Epithelial cell of esophagus (primary cell): ENCODE data around the gene PIF1.

ENCODE experiments used
- DNase-seq: peaks from one replicate; pipeline ENCODE4 v3.0.0; 2010; ENCODE audit warnings: low read depth
- H3K4me3 ChIP-seq: 2 replicates; pipeline ENCODE4 v1.5.1; 2011; ENCODE audit warnings: mild to moderate bottlenecking, low read length, control low read depth
- TF ChIP-seq, protein P1 (sequence below): IDR thresholded peaks from 2 replicates; pipeline ENCODE4 v1.5.1; 2011; ENCODE audit warnings: low read depth, mild to moderate bottlenecking, low read length, control low read depth, inconsistent platforms; ENCODE audit not compliant: insufficient read depth; ENCODE audit errors: missing control alignments

The PIF1 gene

DNA sequence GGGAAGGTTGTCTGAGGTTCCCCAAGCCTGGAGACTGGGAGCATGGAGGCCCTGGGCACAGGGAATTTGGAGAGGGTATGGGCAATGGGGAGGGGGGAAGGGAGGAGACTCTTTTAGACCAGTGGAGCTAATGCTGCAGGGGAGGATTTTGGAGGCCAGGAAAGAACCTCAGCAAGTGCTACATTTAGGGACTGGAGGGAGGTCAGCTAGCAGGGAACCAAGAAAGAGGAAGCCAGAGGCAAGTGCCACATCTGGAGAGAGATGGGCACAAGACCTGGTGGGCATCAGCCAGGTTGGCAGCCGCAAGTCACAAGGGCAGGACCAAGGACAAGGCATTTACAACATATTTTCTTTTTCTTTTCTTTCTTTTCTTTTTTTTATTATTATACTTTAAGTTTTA lies 37.0 kb upstream of the PIF1 start:
- TF ChIP-seq, protein P1, sequence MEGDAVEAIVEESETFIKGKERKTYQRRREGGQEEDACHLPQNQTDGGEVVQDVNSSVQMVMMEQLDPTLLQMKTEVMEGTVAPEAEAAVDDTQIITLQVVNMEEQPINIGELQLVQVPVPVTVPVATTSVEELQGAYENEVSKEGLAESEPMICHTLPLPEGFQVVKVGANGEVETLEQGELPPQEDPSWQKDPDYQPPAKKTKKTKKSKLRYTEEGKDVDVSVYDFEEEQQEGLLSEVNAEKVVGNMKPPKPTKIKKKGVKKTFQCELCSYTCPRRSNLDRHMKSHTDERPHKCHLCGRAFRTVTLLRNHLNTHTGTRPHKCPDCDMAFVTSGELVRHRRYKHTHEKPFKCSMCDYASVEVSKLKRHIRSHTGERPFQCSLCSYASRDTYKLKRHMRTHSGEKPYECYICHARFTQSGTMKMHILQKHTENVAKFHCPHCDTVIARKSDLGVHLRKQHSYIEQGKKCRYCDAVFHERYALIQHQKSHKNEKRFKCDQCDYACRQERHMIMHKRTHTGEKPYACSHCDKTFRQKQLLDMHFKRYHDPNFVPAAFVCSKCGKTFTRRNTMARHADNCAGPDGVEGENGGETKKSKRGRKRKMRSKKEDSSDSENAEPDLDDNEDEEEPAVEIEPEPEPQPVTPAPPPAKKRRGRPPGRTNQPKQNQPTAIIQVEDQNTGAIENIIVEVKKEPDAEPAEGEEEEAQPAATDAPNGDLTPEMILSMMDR: no peak
- H3K4me3 ChIP-seq: no peak overlapping the region
- DNase-seq: no peak

DNA sequence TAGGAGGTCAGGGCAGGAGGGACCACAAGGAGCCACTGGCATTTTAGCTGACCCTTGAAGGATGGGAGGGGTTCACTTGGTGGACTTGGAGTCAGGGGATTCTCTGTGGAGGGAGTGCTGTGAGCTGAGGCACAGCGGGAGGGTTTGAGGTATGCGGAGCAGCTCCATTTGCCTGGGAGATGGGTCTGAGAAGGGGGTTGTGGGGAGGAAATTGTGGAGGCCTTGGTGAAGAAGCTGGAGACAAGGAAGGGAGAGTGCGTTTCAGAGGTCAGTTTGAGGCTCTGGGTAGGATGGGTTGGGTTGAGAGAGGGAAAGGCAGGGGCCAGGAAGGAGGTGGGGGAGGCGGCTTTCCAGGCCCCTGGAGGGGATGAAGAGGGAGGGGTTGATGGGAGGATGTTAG lies 36.5 kb upstream of the PIF1 start:
- no peak for DNase-seq
- TF ChIP-seq, protein P1: no peak
- H3K4me3 ChIP-seq: no peak overlapping the region

DNA sequence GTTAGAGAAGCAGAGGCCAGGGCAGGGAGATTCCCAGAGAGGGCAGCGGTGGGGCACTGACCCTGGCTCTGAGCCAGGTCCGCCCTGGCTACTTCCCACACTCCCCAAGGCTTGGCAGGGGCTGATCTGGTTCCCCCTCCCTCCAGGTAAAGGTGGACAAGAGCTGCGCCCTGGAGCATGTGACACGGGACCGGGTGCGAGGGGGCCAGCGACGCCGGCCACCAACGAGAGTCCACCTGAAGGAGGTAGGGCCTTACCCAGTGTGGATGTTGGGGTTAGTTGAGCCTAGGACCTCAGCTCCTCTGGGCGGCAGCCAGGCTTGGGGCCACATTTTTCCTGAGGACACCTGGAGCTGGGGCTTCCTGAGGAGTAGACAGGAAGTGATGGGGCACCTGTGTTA lies 35.9 kb upstream of the PIF1 start:
- H3K4me3 ChIP-seq: no peak overlapping the region
- no peak for DNase-seq
- TF ChIP-seq, protein P1: no peak

DNA sequence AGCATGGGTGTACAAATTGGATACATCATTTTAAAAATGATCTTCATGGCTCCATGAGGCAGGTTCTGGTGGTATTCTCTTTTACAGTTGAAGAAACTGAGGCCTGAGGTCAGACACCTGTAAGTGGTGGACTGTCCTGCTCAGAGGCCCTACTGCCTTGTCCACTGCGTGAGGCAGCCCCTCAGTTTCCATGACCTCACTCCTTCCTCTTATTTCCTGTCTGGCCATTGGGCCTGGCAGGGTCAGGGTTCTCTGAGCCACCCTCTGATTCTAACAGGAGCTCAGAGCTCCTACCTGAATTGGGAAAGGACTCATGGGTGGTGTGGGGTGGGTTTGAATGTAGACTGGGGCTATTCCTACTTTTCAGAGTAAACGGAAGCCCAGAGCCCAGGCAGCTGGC lies 33.8 kb upstream of the PIF1 start:
- H3K4me3 ChIP-seq: no peak overlapping the region
- TF ChIP-seq, protein P1: no peak
- no peak for DNase-seq

DNA sequence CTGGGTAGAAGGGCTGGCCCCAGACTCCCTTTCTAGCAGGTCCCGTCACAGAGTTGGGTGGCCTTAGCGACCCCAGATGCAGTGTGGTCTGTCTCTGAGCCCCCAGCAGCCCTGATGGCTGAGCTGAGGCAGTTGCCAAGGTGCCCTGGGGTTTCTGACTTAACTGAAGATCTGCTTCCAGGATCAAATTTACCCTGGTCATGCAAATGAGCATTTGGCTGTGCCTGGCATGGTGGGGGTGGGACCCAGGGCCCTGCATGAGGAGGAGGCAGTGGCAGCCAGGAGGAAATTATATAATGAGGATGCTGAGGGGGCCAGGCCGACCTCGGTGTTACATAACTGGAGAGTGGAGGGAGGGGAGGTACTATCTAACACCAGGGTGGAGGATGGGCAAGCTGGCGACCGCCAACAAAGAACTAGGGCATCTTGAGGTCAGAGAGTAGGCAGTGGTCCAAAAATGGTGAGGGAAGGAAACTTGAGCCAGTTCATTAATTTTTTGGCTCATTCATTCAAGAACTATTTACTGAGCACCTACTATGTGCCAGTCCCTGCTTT lies 32.7 kb upstream of the PIF1 start:
- no peak for DNase-seq
- TF ChIP-seq, protein P1: no peak
- no peak overlapping the region for H3K4me3 ChIP-seq

DNA sequence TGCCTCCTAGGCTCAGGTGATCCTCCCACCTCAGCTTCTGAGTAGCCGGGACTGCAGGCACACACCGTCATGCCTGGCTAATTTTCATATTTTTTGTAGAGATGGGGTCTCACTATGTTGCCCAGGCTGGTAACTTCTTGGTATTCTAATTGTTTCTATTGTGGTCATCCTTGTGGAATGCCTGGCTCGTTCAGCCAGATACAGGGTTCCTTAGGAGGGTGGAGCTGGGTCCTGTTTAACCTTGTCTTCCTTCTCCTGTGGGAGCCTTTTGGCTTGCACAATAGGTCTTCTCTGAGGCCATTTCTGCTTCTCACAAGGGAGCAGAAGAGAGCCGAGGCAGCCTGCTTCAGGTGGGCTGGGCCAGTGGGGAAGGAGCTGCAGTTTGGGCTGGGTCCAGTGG lies 32.0 kb upstream of the PIF1 start:
- TF ChIP-seq, protein P1: no peak
- H3K4me3 ChIP-seq: no peak overlapping the region
- peak; percentile 85 for DNase-seq

DNA sequence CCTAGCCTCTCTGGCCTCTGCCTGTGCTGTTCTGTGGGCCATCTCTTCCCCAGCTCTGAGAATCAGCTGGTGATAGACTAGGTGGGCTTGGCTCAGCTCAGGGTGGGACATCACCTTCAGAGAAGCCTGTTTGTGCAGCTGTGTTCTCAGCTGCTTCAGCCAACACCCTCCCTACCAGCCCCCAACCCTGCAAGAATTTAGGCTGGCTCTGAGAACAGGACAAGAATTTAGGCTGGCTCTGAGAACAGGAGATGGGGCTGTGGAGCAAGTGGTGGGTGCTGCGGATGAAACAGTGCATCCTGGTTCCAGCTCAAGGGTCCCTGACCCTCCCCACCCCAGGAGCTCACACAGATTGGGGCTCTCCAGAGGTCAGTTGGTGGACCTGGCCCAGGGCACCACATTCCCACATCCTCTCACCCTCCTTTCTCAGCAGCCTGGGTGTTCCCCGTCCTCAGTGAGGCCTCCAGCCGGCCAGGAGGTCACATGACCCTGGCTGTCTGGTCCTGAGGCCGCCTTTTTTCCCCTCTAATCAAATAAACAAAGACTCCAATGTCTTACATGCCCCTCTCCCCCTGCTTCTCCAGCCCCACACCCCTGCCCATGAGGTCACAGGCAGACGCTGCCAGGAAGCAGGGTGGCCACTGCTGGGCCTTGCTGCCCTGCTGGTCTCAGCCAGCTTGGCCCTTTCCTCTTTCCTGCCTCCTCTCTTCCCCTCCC lies 31.1 kb upstream of the PIF1 start:
- no peak overlapping the region for H3K4me3 ChIP-seq
- TF ChIP-seq, protein P1: no peak
- DNase-seq: no peak
